ENCODE results near the gene PLXNA4.

The PLXNA4 gene

DNA sequence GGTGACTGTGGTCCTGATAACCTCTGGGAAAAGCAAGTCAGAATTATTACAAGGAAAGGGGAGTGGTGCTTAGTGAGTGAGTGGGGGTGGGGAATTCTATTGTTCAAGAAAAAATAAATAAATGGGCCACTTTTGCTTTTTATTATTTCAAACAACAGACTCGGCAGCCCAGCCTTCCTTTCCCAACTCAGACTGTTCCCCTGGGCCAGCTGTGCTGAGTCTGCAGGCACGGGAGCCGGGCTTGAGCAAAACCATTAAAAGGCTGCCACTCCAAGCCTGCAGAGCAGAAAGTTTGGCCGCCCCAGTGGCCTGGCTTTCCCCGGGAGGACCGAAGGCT is 90.0 kb downstream of the PLXNA4 start:
- POLR2A ChIA-PET: no interaction called here
- TF ChIP-seq, protein P1, sequence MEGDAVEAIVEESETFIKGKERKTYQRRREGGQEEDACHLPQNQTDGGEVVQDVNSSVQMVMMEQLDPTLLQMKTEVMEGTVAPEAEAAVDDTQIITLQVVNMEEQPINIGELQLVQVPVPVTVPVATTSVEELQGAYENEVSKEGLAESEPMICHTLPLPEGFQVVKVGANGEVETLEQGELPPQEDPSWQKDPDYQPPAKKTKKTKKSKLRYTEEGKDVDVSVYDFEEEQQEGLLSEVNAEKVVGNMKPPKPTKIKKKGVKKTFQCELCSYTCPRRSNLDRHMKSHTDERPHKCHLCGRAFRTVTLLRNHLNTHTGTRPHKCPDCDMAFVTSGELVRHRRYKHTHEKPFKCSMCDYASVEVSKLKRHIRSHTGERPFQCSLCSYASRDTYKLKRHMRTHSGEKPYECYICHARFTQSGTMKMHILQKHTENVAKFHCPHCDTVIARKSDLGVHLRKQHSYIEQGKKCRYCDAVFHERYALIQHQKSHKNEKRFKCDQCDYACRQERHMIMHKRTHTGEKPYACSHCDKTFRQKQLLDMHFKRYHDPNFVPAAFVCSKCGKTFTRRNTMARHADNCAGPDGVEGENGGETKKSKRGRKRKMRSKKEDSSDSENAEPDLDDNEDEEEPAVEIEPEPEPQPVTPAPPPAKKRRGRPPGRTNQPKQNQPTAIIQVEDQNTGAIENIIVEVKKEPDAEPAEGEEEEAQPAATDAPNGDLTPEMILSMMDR (IDR thresholded peaks at IDR 0.05; ENCODE audit: control extremely low read depth, extremely low read depth, low read depth, missing control alignments): no peak

DNA sequence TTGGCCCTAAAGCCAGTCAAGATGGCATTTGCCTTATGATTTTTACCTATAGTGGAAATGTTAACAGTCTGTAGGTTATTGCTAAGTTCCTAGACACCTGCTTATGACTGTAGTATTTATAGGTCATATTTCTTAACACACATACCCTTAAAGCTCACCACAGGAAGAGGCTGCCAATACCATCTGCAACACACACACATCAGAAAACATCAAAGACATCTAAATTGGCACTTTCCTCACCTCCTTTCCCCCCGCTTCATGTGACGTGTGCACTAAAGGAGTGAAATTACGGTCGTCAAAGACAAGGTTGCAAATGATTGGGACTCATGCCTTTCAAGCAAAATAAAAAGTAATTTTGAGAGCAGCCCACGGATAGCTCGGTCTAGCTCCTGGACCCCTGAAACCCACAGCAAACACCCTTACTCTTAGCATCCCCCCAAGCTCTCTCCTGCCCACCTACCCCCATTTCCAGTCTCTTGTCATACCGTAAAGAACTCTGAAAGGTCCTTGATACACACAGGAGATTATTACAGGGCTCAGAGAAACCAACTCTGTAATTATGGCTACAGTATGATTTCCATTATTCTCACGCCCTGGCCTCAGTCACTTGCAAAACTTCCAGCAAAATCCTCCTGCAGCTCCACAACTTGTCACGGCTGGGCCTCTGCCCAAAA is 90.5 kb downstream of the PLXNA4 start:
- TF ChIP-seq, protein P1 (IDR thresholded peaks at IDR 0.05; ENCODE audit: control extremely low read depth, extremely low read depth, low read depth, missing control alignments): no peak
- no peak for DNase-seq (ENCODE audit: extremely low spot score)
- POLR2A ChIA-PET: no interaction called here
- CTCF ChIA-PET: no interaction called here

More for the DNA sequence above, 90.0 kb downstream of the PLXNA4 start:
- no peak for DNase-seq (ENCODE audit: extremely low spot score)
- CTCF ChIA-PET: no interaction called here

DNA sequence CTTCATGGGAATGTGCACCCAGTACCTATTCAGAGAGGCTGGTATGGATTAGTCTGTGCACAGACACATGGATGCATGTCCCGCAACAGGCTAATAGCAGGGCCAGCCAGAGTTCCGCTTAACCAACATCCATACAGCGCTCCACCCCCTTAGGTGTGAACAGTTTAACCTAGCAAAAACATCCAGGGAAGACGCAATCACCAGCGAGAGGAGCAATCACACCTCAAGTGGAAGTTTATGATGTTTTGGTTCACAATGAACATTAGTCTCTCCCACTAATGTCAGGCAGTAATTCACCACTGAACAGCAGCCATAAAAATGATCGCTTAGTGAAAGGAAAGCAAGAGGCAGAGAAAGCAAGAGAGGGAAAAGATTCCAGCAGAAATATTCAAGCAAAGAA is 91.1 kb downstream of the PLXNA4 start:
- DNase-seq (ENCODE audit: extremely low spot score): no peak
- CTCF ChIA-PET: no interaction called here
- TF ChIP-seq, protein P1 (IDR thresholded peaks at IDR 0.05; ENCODE audit: control extremely low read depth, extremely low read depth, low read depth, missing control alignments): no peak
- POLR2A ChIA-PET: no interaction called here

DNA sequence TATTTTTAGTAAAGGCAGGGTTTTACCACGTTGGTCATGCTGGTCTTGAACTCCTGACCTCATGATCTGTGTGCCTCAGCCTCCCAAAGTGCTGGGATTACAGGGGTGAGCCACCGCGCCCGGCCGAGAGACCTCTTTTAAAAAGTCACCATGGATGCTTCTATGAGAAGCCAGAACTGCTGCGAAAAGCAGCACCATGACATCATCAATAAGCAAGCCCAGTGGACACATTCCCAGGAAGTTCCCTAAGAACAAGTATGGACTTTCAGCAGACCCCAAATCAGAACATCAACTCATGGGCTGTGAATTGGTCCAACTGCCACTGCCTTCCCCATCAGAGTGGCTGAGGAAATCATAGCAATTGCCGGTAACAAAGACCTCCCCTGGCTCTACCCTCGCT is 93.4 kb downstream of the PLXNA4 start:
- ChIA-PET POLR2A (no interaction called here), CTCF (interaction anchor here (1.7 kb wide), 1 partner anchor 74 kb away, joined by 3 read pairs; no protein-coding TSS in a partner anchor)
- TF ChIP-seq, protein P1 (IDR thresholded peaks at IDR 0.05; ENCODE audit: control extremely low read depth, extremely low read depth, low read depth, missing control alignments): no peak
- no peak for DNase-seq (ENCODE audit: extremely low spot score)

DNA sequence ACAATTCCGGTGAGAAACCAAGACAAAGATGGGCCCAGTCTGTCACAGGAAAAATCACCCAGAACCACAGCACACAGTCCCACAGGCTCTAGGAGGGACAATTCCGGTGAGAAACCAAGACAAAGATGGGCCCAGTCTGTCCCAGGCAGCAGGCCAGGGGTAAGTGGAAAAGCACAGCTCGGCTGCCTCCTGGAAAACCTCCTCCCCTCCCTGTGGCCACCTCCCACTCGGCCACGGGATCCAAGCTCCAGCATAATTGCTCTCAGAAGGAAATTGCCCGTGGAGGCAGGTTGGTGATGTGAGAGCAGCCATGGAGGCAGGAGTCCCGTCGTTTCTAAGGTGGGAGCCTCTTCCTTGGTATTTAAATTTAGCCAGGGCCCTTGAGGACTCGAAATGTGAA is 95.7 kb downstream of the PLXNA4 start:
- ChIA-PET POLR2A (no interaction called here), CTCF (no interaction called here)
- no peak for DNase-seq (ENCODE audit: extremely low spot score)
- TF ChIP-seq, protein P1 (IDR thresholded peaks at IDR 0.05; ENCODE audit: control extremely low read depth, extremely low read depth, low read depth, missing control alignments): no peak

DNA sequence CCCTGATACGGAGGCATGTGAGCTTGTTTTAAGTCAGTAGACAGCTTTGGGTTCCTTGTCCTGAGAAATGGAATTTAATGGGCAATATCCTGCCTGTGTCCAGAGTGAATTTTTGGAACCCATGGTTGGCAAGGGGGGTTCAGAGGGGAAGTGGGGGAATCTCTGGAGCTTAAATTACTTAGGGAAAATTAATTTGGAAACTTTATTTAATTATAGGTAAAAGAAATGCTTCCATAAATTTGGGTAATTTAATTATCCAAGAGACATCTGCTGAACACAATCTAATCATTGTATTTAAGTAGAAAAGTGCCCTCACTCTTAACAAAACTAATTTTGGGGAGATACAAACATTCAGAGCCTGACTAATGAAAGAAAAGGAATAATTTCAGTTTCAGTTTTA is 99.7 kb downstream of the PLXNA4 start:
- no peak for DNase-seq (ENCODE audit: extremely low spot score)
- ChIA-PET CTCF (no interaction called here), POLR2A (no interaction called here)
- TF ChIP-seq, protein P1 (IDR thresholded peaks at IDR 0.05; ENCODE audit: control extremely low read depth, extremely low read depth, low read depth, missing control alignments): no peak
